ENCODE data around the gene HDGFL2.
A peak's percentile ranks its signal among the peaks of the same experiment; 100 is the strongest.

DNA sequence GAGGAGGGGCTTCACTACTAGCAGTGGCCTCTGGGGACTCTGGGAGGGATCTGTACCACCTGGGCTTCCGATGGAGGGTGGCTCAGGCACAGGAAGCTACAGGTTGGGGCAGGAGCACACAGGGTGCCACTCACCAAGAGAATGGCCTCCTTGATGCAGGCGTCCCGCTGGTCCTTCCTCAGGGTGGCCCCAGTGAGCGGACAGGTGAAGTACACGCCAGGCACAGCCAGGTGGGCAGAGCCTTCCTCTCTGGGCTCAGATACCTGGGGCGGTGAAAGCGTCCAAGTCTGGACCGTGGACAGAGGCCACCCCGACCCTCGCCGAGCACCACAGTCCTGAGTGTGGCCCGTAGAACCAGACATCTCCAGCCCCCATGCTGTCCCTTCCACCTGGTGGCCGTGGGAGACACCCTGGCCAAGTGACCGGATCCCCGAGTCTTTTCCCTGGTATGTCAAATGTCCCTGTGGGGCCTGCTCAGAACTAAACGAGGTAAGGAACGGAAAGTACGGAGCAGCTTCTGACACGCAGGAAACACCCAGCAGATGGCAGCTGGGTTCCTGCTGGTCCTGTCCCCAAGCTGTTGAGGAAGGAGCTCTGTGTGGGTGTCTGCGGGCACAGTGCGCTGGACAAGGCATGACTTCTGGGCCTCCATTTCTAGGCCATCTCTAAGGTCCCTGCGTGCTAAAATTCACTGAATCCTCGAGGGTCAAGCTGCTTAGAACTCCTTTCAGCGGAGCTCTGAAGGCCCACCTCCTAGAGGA is 19.7 kb upstream of the HDGFL2 start:
- TF ChIP-seq POLR2AphosphoS5 (IDR thresholded peaks at IDR 0.05; ENCODE audit: borderline replicate concordance, low read depth, low read length) (0 out of 2 replicates have a peak, but pooled peaks have one; percentile 2), EZH2 (IDR thresholded peaks at IDR 0.05) (no peak), FOXP2 (optimal IDR thresholded peaks at IDR 0.05; ENCODE audit: control extremely low read depth, extremely low read length, insufficient read depth) (no peak)

Measured in SK-N-MC (cell line).